Measurements from ENCODE around the gene RTL3. TPM values are rescaled to one million over a fixed set of nuclear protein-coding genes. Genes with fewer than 3 reads are reported as not detected.

The RTL3 gene
- total RNA-seq, 1 donor from 2014 or later = 0.22 TPM

DNA sequence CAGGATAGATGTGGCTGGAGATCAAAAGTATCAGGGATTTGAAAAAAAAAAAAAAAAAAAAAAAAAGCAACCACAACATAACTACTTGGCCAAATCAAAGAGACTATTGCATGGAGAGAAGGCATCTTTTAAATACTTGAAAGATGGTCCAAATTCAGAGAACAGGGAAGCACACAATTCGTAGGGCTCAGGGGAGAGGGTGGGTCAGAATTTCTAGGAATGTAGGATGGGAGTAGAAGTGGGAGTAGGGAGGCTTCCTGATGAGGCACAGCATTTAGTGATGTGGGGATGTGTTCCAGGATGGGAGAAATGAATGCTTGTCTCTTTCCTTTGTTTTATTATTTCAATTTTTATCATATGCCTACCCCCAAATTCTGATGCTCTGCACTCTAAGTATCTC, 36.3 kb downstream of the RTL3 start:
- H3K27me3 Mint-ChIP-seq (ENCODE audit: low read depth) = no peaks in the 10 kb centered on the region
- no peak overlapping the region for H3K27ac Mint-ChIP-seq (ENCODE audit: unreplicated experiment)
- H3K9me3 Mint-ChIP-seq (ENCODE audit: low read depth) = peaks cover 6% of the 10 kb centered on the region
- no peak for DNase-seq (ENCODE audit: low spot score)
- no peak overlapping the region for H3K4me3 Mint-ChIP-seq (ENCODE audit: unreplicated experiment)
- TF ChIP-seq, protein P1, sequence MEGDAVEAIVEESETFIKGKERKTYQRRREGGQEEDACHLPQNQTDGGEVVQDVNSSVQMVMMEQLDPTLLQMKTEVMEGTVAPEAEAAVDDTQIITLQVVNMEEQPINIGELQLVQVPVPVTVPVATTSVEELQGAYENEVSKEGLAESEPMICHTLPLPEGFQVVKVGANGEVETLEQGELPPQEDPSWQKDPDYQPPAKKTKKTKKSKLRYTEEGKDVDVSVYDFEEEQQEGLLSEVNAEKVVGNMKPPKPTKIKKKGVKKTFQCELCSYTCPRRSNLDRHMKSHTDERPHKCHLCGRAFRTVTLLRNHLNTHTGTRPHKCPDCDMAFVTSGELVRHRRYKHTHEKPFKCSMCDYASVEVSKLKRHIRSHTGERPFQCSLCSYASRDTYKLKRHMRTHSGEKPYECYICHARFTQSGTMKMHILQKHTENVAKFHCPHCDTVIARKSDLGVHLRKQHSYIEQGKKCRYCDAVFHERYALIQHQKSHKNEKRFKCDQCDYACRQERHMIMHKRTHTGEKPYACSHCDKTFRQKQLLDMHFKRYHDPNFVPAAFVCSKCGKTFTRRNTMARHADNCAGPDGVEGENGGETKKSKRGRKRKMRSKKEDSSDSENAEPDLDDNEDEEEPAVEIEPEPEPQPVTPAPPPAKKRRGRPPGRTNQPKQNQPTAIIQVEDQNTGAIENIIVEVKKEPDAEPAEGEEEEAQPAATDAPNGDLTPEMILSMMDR (IDR thresholded peaks at IDR 0.05) = no peak
- no peaks in the 10 kb centered on the region for H3K36me3 Mint-ChIP-seq (ENCODE audit: low read depth)
- H3K4me1 Mint-ChIP-seq (ENCODE audit: low read depth) = peaks cover 13% of the 10 kb centered on the region

DNA sequence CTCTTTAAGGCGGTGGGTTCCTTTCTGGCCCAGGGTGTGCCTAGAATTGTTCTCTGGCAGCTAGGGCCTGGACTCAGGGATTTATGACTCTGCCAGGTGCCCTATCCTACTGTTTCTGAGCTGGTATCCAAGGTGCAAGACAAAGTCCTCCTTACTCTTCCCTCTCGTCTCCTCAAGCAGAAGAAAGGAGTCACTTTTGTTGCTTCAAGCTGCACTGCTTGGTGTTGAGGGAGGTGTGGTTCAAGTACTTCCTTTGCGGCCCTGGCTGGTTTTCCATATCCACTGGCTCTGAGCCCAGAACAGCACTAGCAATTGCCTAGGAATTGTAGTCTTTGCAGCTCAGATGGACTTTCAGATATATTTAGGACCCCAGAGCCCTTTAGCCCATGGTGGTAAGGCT, 39.3 kb downstream of the RTL3 start:
- DNase-seq (ENCODE audit: low spot score) = no peak
- Mint-ChIP-seq H3K27ac (ENCODE audit: unreplicated experiment) (peak overlapping the region; percentile 64), H3K36me3 (ENCODE audit: low read depth) (no peaks in the 10 kb centered on the region), H3K27me3 (ENCODE audit: low read depth) (no peaks in the 10 kb centered on the region), H3K4me3 (ENCODE audit: unreplicated experiment) (no peak overlapping the region), H3K4me1 (ENCODE audit: low read depth) (peaks cover 13% of the 10 kb centered on the region), H3K9me3 (ENCODE audit: low read depth) (peaks cover 3% of the 10 kb centered on the region)
- TF ChIP-seq, protein P1 (IDR thresholded peaks at IDR 0.05) = no peak

DNA sequence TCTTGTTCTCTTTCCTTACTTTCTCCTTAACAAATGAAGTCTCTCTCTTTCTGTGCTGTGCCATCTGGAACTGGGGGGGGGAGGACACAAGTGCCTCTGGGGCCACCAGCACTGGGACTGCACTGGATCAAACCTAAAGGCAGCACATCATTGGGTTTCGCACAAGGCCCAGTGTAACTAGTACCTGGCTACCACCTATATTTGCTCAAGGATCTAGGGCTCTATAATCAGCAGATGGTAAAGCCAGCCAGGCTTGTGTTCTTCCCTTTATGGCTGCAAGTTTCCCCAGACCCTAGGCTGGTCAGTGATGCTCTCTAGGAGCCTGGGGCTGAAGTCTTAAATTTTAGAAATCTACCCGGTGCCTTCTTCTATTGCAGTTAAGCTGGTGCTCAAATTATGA, 40.1 kb downstream of the RTL3 start:
- Mint-ChIP-seq H3K4me1 (ENCODE audit: low read depth) (peaks cover 7% of the 10 kb centered on the region), H3K36me3 (ENCODE audit: low read depth) (no peaks in the 10 kb centered on the region), H3K4me3 (ENCODE audit: unreplicated experiment) (no peak overlapping the region), H3K9me3 (ENCODE audit: low read depth) (peaks cover 3% of the 10 kb centered on the region), H3K27ac (ENCODE audit: unreplicated experiment) (no peak overlapping the region), H3K27me3 (ENCODE audit: low read depth) (no peaks in the 10 kb centered on the region)
- DNase-seq (ENCODE audit: low spot score) = no peak
- TF ChIP-seq, protein P1 (IDR thresholded peaks at IDR 0.05) = no peak

DNA sequence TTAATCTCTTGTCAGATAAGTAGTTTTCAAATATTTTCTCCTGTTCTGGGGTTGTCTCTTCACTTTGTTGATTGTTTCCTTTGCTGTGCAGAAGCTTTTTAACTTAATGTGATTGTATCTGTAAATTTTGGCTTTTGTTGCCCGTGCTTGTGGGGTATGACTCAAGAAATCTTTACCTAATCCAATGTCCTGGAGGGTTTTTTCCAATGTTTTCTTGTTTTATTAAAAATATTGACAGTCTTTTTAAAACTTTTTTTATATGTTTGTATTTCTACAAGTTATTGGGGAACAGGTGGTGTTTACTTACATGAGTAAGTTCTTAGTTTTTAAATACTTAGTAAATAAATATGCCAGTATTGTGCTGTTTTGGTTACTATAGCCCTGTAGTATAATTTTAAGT, 44.9 kb downstream of the RTL3 start:
- H3K4me1 Mint-ChIP-seq (ENCODE audit: low read depth) = no peaks in the 10 kb centered on the region
- H3K27me3 Mint-ChIP-seq (ENCODE audit: low read depth) = no peaks in the 10 kb centered on the region
- no peaks in the 10 kb centered on the region for H3K36me3 Mint-ChIP-seq (ENCODE audit: low read depth)
- no peak overlapping the region for H3K27ac Mint-ChIP-seq (ENCODE audit: unreplicated experiment)
- peaks cover 8% of the 10 kb centered on the region for H3K9me3 Mint-ChIP-seq (ENCODE audit: low read depth)
- no peak for DNase-seq (ENCODE audit: low spot score)
- TF ChIP-seq, protein P1 (IDR thresholded peaks at IDR 0.05) = no peak
- no peak overlapping the region for H3K4me3 Mint-ChIP-seq (ENCODE audit: unreplicated experiment)

Other genes with a start within 250 kb of the RTL3 start
- 1.2 to 3.6 TPM (median 1.7 TPM) in 3 replicates for gene LPAR4, start 88.4 kb upstream of the RTL3 start, total RNA-seq